HG02571 (cell line): ENCODE measurements around the gene ADGRG6.

ENCODE experiments used
- ATAC-seq: cut with Tn5 transposase; IDR thresholded peaks from one replicate; pipeline ENCODE4 v1.9.1; 2021; ENCODE audit warnings: mild to moderate bottlenecking, moderate library complexity; ENCODE audit not compliant: unreplicated experiment

ADGRG6 gene

GRCh38 chr6:142374091-142374770 is 72.4 kb downstream of the ADGRG6 start:
- no peak for ATAC-seq

- no peak for ATAC-seq
Observed at GRCh38 chr6:142374965-142375733, 73.3 kb downstream of the ADGRG6 start.

GRCh38 chr6:142376115-142376514 is 74.3 kb downstream of the ADGRG6 start:
- ATAC-seq, result no peak

GRCh38 chr6:142376800-142377496 is 75.1 kb downstream of the ADGRG6 start:
- ATAC-seq, result no peak

- ATAC-seq, result no peak
Observed at GRCh38 chr6:142377497-142377848, 75.7 kb downstream of the ADGRG6 start.

- ATAC-seq, result no peak
Observed at GRCh38 chr6:142378138-142378875, 76.5 kb downstream of the ADGRG6 start.

- ATAC-seq, result no peak
Observed at GRCh38 chr6:142380626-142381025, 78.8 kb downstream of the ADGRG6 start.

GRCh38 chr6:142381181-142381580 is 79.4 kb downstream of the ADGRG6 start:
- ATAC-seq, result no peak

GRCh38 chr6:142381845-142382378 is 80.1 kb downstream of the ADGRG6 start:
- no peak for ATAC-seq

- ATAC-seq, result no peak
Observed at GRCh38 chr6:142384519-142385254, 82.9 kb downstream of the ADGRG6 start.

GRCh38 chr6:142385352-142385751 is 83.5 kb downstream of the ADGRG6 start:
- ATAC-seq, result no peak

GRCh38 chr6:142386657-142387056 is 84.8 kb downstream of the ADGRG6 start:
- ATAC-seq, result no peak

- ATAC-seq, result no peak
Observed at GRCh38 chr6:142387997-142388815, 86.4 kb downstream of the ADGRG6 start.

GRCh38 chr6:142395266-142395665 is 93.5 kb downstream of the ADGRG6 start:
- no peak for ATAC-seq

- peak; percentile 70 for ATAC-seq
Observed at GRCh38 chr6:142395768-142396231, 94.0 kb downstream of the ADGRG6 start.

GRCh38 chr6:142398353-142398752 is 96.5 kb downstream of the ADGRG6 start:
- ATAC-seq, result no peak

- ATAC-seq, result no peak
Observed at GRCh38 chr6:142399739-142400138, 97.9 kb downstream of the ADGRG6 start.

GRCh38 chr6:142400495-142400894 is 98.7 kb downstream of the ADGRG6 start:
- ATAC-seq, result no peak

- ATAC-seq, result no peak
Observed at GRCh38 chr6:142401838-142402237, 100.0 kb downstream of the ADGRG6 start.
